GM21723 (cell line): Measurements from ENCODE around the gene IFIT1B.
"Not testable (repeated sequence)": the region's sequence is repeated elsewhere in the genome, so short reads cannot be mapped to it uniquely, and the experiment has no call there.

ENCODE experiments used
- ATAC-seq: cut with Tn5 transposase; IDR thresholded peaks from one replicate; pipeline ENCODE4 v1.9.1; 2021; ENCODE audit warnings: mild to moderate bottlenecking, moderate library complexity; ENCODE audit not compliant: unreplicated experiment

Gene IFIT1B

GRCh38 chr10:89377705-89378637, at the start of gene IFIT1B:
Gene IFIT1B, plus strand, starts transcription at chr10:89378056. Its CDS starts 80 bp downstream, at chr10:89378136.
- no peak for ATAC-seq

GRCh38 chr10:89329151-89329550, 48.7 kb upstream of the IFIT1B start:
- no peak for ATAC-seq

GRCh38 chr10:89330014-89330413, 47.8 kb upstream of the IFIT1B start:
- ATAC-seq, result not testable (repeated sequence)

GRCh38 chr10:89330537-89331212, 47.2 kb upstream of the IFIT1B start:
- ATAC-seq, result no peak

- ATAC-seq, result not testable (repeated sequence)
Observed at GRCh38 chr10:89331487-89332122, 46.3 kb upstream of the IFIT1B start.

- peak; percentile 55 for ATAC-seq
Observed at GRCh38 chr10:89332123-89332633, 45.7 kb upstream of the IFIT1B start.

- ATAC-seq, result no peak
Observed at GRCh38 chr10:89335226-89335625, 42.6 kb upstream of the IFIT1B start.

GRCh38 chr10:89336241-89336640, 41.6 kb upstream of the IFIT1B start:
- ATAC-seq, result no peak

- no peak for ATAC-seq
Observed at GRCh38 chr10:89337484-89337883, 40.4 kb upstream of the IFIT1B start.

- no peak for ATAC-seq
Observed at GRCh38 chr10:89338713-89339112, 39.1 kb upstream of the IFIT1B start.

GRCh38 chr10:89339875-89340274, 38.0 kb upstream of the IFIT1B start:
- no peak for ATAC-seq

- no peak for ATAC-seq
Observed at GRCh38 chr10:89341649-89342048, 36.2 kb upstream of the IFIT1B start.

GRCh38 chr10:89342206-89342958, 35.5 kb upstream of the IFIT1B start:
- no peak for ATAC-seq

GRCh38 chr10:89343089-89343767, 34.6 kb upstream of the IFIT1B start:
- ATAC-seq, result no peak

- no peak for ATAC-seq
Observed at GRCh38 chr10:89344156-89344555, 33.7 kb upstream of the IFIT1B start.

GRCh38 chr10:89345367-89346000, 32.4 kb upstream of the IFIT1B start:
- no peak for ATAC-seq

GRCh38 chr10:89346405-89347254, 31.2 kb upstream of the IFIT1B start:
- no peak for ATAC-seq

- no peak for ATAC-seq
Observed at GRCh38 chr10:89347701-89348457, 30.0 kb upstream of the IFIT1B start.
